ENCODE results near the gene POLR1A.

Gene POLR1A

GRCh38 chr2:86048888-86049287, 56.8 kb downstream of the POLR1A start:
- H3K4me3 Mint-ChIP-seq, result no peak overlapping the region
- H3K27ac Mint-ChIP-seq (ENCODE audit: low read depth), result no peak overlapping the region
- no peak for DNase-seq (ENCODE audit: low spot score in 2 of 2)
- H3K36me3 Mint-ChIP-seq (ENCODE audit: insufficient read depth), result peaks cover 27% of the 10 kb centered on the region
- no peaks in the 10 kb centered on the region for H3K9me3 Mint-ChIP-seq
- no peak for ATAC-seq (replicated peaks; ENCODE audit: extremely low read depth, poor library complexity, severe bottlenecking)
- no peaks in the 10 kb centered on the region for H3K27me3 Mint-ChIP-seq
- H3K4me1 Mint-ChIP-seq, result no peaks in the 10 kb centered on the region

GRCh38 chr2:86048383-86048701, 57.3 kb downstream of the POLR1A start:
- Mint-ChIP-seq H3K4me3 (no peak overlapping the region), H3K27me3 (no peaks in the 10 kb centered on the region), H3K9me3 (no peaks in the 10 kb centered on the region), H3K36me3 (ENCODE audit: insufficient read depth) (peaks cover 28% of the 10 kb centered on the region), H3K4me1 (no peaks in the 10 kb centered on the region), H3K27ac (ENCODE audit: low read depth) (no peak overlapping the region)
- ATAC-seq (replicated peaks; ENCODE audit: extremely low read depth, poor library complexity, severe bottlenecking), result no peak
- no peak for DNase-seq (ENCODE audit: low spot score in 2 of 2)

DNA sequence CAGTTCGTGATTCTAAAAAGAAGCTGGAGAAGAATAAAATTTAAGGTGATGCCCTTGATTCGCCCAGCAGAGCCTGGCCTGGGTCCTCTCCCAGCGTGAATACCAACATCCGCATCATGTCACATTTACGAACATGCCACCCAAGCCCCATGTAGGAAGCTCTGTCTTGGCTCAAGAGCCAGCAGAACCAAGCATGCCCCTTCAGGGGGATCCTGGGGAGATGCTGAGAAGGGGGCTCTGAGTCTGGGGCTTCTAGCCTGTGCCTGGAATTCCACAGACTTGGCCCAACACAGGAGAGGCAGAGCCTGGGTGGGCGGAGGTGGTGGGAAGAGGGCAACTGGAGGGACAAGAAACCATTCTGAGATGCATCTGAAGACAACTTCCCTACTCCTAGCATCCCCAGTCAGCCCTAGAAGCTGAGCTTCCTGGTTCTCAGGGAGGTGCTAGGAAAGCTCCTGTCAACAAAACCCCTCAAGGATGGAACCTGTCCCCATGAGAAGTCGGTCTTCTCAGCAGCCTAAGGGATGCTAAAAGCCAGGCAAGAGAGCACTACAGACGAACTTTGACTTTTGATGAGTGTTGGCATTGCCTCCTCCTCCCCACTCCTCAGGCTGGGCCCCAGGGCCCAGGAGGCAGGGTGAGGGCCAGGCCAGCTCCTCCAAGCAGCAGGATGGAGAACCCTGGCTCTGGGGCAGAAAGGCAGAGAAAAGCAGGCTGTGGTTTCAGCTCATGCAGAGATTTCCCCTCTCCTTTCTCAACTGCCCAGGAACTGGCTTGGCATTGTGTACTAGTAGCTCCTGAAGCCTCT, 57.9 kb downstream of the POLR1A start:
- Mint-ChIP-seq H3K27ac (ENCODE audit: low read depth) (no peak overlapping the region), H3K4me3 (no peak overlapping the region), H3K9me3 (no peaks in the 10 kb centered on the region), H3K4me1 (no peaks in the 10 kb centered on the region), H3K36me3 (ENCODE audit: insufficient read depth) (peaks cover 28% of the 10 kb centered on the region), H3K27me3 (no peaks in the 10 kb centered on the region)
- DNase-seq (ENCODE audit: low spot score in 2 of 2) (no peak), ATAC-seq (replicated peaks; ENCODE audit: extremely low read depth, poor library complexity, severe bottlenecking) (no peak)

DNA sequence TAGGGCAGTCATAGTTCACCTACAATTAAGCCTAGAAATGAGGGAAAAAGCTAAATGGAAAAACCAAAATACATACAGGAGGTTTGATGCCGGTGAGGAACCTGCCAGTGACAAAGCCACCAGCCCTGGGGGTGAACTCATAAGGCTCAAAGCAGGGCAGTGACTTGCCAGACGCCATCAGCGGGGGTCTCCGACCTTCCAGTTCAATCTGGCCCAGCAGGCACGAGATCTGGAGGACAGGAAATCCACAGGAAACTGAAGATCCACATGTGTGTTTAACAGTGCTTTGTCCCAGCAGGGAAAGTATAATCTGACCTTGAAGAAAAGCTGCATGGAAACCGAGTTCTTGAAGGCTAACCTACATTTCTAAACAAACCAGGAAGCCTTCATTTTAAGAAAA, 60.1 kb downstream of the POLR1A start:
- Mint-ChIP-seq H3K9me3 (no peaks in the 10 kb centered on the region), H3K27ac (ENCODE audit: low read depth) (no peak overlapping the region), H3K27me3 (no peaks in the 10 kb centered on the region), H3K4me3 (no peak overlapping the region), H3K4me1 (peaks cover 9% of the 10 kb centered on the region), H3K36me3 (ENCODE audit: insufficient read depth) (peaks cover 37% of the 10 kb centered on the region)
- ATAC-seq (replicated peaks; ENCODE audit: extremely low read depth, poor library complexity, severe bottlenecking) (no peak), DNase-seq (ENCODE audit: low spot score in 2 of 2) (no peak)

DNA sequence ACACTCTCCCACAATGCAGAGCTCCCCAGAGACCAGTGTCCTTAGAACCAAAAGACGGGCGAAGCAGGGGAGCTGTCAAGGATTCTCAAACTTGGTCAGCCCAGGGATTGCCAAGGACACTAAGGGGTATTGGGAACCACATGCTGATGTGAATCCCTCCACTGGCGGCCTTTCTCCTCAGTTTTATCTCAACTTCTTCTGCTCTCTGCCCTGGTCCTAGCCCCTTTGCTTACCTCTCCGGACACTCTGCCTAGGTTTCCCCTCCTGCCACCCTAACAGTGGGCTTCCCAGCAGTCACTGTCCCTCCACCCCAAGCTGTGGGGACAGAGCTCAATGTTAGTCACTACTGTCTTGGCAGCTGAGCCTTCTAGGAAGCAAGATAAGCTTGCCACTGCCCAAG, 61.1 kb downstream of the POLR1A start:
- H3K27ac Mint-ChIP-seq (ENCODE audit: low read depth), result no peak overlapping the region

DNA sequence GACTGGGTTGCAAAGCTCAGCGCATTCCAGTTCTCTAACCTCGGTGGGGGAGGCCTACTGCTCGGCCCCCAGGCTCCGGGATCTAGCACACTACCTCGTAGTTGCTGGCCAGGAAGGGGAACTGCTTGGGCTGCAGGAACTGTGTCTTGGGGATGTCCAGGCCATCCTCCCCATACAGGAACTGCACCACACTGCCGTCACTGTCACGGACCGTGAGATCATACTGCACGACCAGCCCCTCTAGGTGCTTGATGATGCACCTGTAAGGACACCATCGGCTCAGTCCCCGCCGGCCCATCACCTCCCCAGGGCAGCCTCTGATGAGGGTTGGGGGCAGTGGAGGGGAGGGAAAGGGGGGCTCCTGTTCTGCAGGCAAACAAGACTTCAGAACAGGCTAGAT, 61.6 kb downstream of the POLR1A start:
- Mint-ChIP-seq H3K9me3 (no peaks in the 10 kb centered on the region), H3K27me3 (no peaks in the 10 kb centered on the region), H3K4me3 (no peak overlapping the region), H3K36me3 (ENCODE audit: insufficient read depth) (peaks cover 35% of the 10 kb centered on the region), H3K27ac (ENCODE audit: low read depth) (no peak overlapping the region), H3K4me1 (peaks cover 24% of the 10 kb centered on the region)
- DNase-seq (ENCODE audit: low spot score in 2 of 2) (no peak), ATAC-seq (replicated peaks; ENCODE audit: extremely low read depth, poor library complexity, severe bottlenecking) (no peak)

More for the DNA sequence above, 61.1 kb downstream of the POLR1A start:
- peaks cover 18% of the 10 kb centered on the region for H3K4me1 Mint-ChIP-seq
- ATAC-seq (replicated peaks; ENCODE audit: extremely low read depth, poor library complexity, severe bottlenecking), result no peak
- peaks cover 35% of the 10 kb centered on the region for H3K36me3 Mint-ChIP-seq (ENCODE audit: insufficient read depth)
- DNase-seq (ENCODE audit: low spot score in 2 of 2), result no peak
- no peak overlapping the region for H3K4me3 Mint-ChIP-seq
- H3K27me3 Mint-ChIP-seq, result no peaks in the 10 kb centered on the region
- H3K9me3 Mint-ChIP-seq, result no peaks in the 10 kb centered on the region

DNA sequence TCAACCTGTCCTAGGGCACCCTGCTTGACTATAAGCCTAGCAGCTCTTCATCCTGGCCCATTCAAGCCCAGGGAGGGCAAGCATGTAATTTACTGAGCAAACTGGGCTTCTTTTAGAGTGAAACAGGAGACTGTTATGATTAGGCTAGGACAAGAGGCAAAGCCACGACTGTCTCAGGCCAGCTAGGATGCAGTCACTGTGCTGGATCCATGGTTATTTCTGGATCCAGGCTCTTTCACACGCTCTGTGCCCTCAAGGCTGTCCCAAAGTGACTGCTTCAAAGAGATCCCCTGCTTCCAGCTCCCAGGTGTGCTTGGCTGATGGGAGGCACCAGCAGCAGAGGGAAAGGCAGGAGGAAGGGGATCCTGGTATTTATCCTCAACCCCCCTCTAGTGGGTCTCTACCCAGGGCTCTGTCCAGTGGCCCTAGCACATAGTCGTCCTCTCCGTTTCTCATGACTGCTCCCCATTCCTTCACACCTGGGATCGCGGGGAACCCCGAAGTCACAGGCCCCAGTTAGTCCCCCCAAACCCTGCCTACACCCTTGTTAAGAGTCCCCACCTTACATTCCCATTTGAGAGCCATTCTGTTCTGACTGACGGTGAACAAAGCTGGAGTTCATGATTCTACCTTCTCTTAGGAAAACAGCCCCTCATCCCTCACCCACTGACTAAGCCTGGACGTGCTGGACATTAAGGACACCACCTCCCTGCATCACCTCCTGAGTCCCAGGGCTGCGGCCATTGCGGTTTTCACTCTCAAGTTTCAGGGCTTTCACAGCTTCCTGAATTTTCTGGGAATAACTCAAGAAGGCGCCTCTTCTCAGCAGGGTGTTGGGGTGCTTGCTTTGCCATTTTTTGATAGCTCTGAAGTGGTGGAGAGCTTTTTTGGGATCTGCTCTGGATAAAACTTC, 63.2 kb downstream of the POLR1A start:
- no peaks in the 10 kb centered on the region for H3K27me3 Mint-ChIP-seq
- H3K27ac Mint-ChIP-seq (ENCODE audit: low read depth), result peak overlapping the region; percentile 64
- ATAC-seq (replicated peaks; ENCODE audit: extremely low read depth, poor library complexity, severe bottlenecking), result no peak
- H3K9me3 Mint-ChIP-seq, result no peaks in the 10 kb centered on the region
- H3K4me1 Mint-ChIP-seq, result peaks cover 39% of the 10 kb centered on the region
- no peak for DNase-seq (ENCODE audit: low spot score in 2 of 2)
- H3K36me3 Mint-ChIP-seq (ENCODE audit: insufficient read depth), result peaks cover 44% of the 10 kb centered on the region
- H3K4me3 Mint-ChIP-seq, result no peak overlapping the region

DNA sequence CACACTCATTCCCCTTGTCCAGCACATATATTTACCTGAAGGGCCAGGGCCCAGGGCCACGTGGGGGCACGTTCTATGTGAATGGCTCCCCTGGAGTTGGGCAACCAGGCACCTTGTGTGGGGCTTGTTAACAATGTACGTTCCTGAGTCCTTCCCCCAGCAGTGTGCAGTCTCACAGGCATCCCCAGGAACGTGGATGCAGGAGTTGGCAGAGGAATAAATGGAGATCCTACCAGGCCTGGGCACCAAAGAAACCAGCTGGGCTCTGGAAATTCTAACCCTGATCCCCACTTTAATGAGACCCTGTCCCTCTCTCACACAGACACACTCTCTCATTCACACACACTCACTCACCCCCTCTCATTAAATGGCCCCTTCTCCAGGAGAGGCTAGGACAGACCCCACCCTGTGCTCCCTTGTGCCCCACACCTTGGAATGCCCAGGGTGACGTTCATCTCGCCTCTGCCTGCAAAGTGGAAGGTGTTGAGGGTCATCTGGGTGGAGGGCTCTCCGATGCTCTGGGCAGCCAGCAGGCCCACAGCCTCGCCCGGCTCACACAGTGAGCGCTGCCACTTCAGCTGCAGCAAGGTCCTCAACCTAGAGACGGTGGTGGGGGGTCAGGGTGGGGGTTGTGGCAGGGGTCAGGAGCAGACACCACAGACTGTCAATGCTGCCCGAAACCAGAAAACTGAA, 65.6 kb downstream of the POLR1A start:
- DNase-seq (ENCODE audit: low spot score in 2 of 2), result no peak
- no peak for ATAC-seq (replicated peaks; ENCODE audit: extremely low read depth, poor library complexity, severe bottlenecking)
- H3K36me3 Mint-ChIP-seq (ENCODE audit: insufficient read depth), result peaks cover 42% of the 10 kb centered on the region
- no peaks in the 10 kb centered on the region for H3K27me3 Mint-ChIP-seq
- no peak overlapping the region for H3K4me3 Mint-ChIP-seq
- H3K9me3 Mint-ChIP-seq, result no peaks in the 10 kb centered on the region
- peak overlapping the region; percentile 100 for H3K27ac Mint-ChIP-seq (ENCODE audit: low read depth)
- H3K4me1 Mint-ChIP-seq, result peaks cover 63% of the 10 kb centered on the region

- Mint-ChIP-seq H3K4me1 (peaks cover 67% of the 10 kb centered on the region), H3K36me3 (ENCODE audit: insufficient read depth) (peaks cover 41% of the 10 kb centered on the region), H3K27me3 (no peaks in the 10 kb centered on the region), H3K27ac (ENCODE audit: low read depth) (peak overlapping the region; percentile 100), H3K9me3 (no peaks in the 10 kb centered on the region), H3K4me3 (peak overlapping the region; percentile 80)
- no peak for DNase-seq (ENCODE audit: low spot score in 2 of 2)
- ATAC-seq (replicated peaks; ENCODE audit: extremely low read depth, poor library complexity, severe bottlenecking), result no peak
Measured at GRCh38 chr2:86039178-86039962, 66.3 kb downstream of the POLR1A start.

- ATAC-seq (replicated peaks; ENCODE audit: extremely low read depth, poor library complexity, severe bottlenecking) (peak; percentile 77), DNase-seq (ENCODE audit: low spot score in 2 of 2) (peak; percentile 51 to 87)
- H3K27me3 Mint-ChIP-seq, result no peaks in the 10 kb centered on the region
- H3K4me3 Mint-ChIP-seq, result peak overlapping the region; percentile 80
- peaks cover 73% of the 10 kb centered on the region for H3K4me1 Mint-ChIP-seq
- H3K36me3 Mint-ChIP-seq (ENCODE audit: insufficient read depth), result peaks cover 42% of the 10 kb centered on the region
- peak overlapping the region; percentile 100 for H3K27ac Mint-ChIP-seq (ENCODE audit: low read depth)
- H3K9me3 Mint-ChIP-seq, result no peaks in the 10 kb centered on the region
Measured at GRCh38 chr2:86038291-86039081, 67.2 kb downstream of the POLR1A start.

- DNase-seq (ENCODE audit: low spot score in 2 of 2) (no peak), ATAC-seq (replicated peaks; ENCODE audit: extremely low read depth, poor library complexity, severe bottlenecking) (peak; percentile 20)
- no peaks in the 10 kb centered on the region for H3K9me3 Mint-ChIP-seq
Measured at GRCh38 chr2:86037795-86038192, 67.9 kb downstream of the POLR1A start.

More at GRCh38 chr2:86037795-86038192, 67.9 kb downstream of the POLR1A start:
- Mint-ChIP-seq H3K27me3 (no peaks in the 10 kb centered on the region), H3K4me1 (peaks cover 73% of the 10 kb centered on the region), H3K36me3 (ENCODE audit: insufficient read depth) (peaks cover 42% of the 10 kb centered on the region), H3K27ac (ENCODE audit: low read depth) (peak overlapping the region; percentile 100), H3K4me3 (peak overlapping the region; percentile 80)
